GM19043 (cell line): ENCODE data around the gene TINAG.

Experiments used
- ATAC-seq: cut with Tn5 transposase; IDR thresholded peaks from one replicate; pipeline ENCODE4 v1.9.1; 2021; ENCODE audit warnings: low read depth; ENCODE audit not compliant: unreplicated experiment

The TINAG gene, protein sequence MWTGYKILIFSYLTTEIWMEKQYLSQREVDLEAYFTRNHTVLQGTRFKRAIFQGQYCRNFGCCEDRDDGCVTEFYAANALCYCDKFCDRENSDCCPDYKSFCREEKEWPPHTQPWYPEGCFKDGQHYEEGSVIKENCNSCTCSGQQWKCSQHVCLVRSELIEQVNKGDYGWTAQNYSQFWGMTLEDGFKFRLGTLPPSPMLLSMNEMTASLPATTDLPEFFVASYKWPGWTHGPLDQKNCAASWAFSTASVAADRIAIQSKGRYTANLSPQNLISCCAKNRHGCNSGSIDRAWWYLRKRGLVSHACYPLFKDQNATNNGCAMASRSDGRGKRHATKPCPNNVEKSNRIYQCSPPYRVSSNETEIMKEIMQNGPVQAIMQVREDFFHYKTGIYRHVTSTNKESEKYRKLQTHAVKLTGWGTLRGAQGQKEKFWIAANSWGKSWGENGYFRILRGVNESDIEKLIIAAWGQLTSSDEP

DNA sequence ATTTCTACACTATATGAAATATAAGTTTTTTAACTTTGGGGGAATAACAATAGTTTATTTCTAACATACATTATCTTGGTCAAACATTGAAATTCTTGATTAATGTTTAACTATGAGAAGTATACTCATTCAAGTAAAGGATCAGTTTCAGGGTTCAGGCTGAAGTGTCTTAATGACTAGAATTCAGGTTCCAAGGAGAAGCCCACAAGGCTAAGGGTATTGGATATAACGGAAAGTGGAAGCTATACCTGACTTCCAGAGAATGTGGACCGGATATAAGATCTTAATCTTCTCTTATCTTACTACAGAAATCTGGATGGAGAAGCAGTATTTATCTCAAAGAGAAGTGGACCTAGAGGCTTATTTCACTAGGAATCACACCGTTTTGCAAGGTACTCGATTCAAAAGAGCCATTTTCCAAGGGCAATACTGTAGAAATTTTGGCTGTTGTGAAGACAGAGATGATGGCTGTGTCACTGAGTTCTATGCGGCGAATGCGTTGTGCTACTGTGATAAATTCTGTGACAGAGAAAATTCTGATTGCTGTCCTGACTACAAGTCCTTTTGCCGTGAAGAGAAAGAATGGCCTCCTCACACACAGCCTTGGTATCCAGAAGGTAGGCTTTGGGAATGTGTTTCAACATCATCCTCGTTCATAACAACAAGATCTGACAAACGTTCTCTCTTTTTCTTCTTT lies at the start of gene TINAG:
TSS of gene TINAG (plus strand) at position 153 of the 697 bp plus-strand sequence. CDS start at position 263, 110 bp downstream.
- ATAC-seq = peak; percentile 38

DNA sequence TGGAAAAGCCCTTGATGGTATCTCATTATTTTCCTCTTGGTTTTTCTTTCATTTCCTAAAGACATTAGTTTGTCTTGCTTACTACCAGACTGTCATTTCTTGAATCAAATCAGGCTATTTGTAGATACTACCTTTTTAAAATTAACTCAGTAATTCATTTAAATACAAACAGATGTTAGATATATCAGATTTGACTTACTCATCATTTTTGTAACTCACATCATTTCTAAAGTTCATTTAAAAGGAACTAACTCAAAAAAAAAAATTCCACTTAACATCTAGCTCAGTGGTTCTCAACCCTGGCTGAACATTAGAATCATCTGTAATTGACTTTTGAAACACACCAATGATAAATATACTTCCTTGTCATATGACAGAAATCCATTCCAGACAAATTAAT lies 48.2 kb upstream of the TINAG start:
- ATAC-seq = no peak

DNA sequence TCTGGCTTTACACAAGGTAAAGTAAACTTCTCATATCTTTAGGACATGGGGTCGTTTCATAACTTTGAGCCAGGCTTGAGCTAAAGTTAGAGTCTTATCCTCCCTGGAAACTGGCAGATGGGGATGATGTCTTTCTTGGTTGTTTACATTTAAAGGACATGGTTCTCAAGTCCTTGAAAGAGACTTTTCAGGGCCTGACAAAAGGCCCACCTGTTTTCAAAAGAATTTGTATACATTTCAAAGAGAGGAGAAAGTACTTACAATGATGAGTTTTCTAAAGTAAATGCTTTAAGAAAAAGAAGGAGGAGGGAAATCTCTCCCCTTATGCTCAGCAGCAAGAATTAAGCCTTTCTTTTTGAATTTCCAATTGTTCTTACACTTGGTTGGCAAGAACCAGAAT lies 45.7 kb upstream of the TINAG start:
- no peak for ATAC-seq

DNA sequence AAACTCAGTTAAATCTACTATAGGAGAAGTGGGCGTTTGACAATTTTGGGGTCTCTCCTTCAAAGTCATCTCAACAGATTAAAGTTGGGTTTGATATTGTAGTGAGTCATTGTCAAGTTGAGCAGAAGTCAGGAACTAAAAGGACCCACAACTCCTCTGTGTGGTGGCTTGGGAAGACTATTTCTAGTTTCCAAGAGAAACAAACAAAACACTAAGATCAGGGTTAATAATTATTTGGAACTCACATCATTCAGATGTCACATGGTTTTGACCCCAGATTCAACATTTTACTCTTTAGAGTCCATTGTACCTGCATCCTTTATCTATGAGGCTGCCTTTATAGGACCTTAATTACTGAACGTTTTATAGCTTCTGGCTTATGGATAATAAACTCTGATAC lies 45.3 kb upstream of the TINAG start:
- no peak for ATAC-seq

DNA sequence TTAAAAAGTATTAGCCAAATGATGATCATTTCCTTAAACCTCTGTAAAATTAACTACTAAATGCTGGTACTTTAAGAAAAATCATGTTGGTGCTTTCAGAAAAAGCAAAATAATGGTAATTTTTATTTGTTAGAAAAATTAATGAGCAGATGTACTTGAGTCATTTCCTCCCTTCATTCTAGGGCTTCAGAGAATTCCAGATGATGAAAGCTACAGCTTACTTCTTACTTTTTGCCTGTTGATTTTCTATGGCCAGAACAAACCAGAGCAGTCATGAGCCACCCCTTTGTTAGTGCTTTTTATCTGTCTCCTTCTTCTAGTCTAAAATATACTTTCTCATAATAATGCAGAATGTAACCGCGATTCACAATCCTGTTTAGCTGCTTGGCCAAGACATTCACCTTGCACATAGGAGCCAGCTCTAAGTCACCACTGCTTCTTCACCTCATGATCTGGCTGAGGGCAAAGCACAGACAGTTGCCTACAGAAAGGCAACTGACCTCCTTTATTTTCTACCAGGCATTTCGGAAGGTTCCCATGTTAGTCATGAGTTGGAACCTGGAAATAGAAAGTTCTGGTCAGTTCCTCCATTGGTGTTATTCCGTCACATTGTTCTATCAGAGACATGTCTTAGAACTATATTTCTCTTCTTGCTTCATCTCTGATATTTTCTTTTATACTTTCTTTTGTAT lies 43.5 kb upstream of the TINAG start:
- ATAC-seq = no peak

DNA sequence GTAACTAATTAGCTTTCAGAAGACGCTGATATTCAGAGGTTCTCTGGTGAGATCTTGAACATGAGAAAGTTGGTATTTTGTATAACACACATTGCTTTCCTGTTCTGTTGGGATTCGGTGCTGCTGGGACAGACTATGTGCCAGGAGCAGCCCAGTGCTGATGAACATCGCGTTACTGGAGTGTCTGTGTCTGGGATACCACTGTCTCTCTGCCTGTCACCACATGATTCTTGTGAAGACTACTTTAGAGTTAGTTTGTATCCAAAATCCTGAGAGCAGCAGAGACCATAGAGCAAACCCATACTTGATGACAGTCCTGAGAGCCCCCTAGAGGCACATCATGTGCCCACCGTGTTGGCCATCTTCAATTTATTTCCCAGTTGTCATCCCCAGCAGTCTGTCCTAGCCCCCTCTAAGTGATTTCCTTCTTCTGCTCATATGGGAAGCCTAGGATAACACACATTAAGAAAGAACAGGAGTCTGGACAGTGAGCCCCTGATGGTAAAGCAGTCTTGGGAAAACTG lies 41.8 kb upstream of the TINAG start:
- ATAC-seq = no peak

DNA sequence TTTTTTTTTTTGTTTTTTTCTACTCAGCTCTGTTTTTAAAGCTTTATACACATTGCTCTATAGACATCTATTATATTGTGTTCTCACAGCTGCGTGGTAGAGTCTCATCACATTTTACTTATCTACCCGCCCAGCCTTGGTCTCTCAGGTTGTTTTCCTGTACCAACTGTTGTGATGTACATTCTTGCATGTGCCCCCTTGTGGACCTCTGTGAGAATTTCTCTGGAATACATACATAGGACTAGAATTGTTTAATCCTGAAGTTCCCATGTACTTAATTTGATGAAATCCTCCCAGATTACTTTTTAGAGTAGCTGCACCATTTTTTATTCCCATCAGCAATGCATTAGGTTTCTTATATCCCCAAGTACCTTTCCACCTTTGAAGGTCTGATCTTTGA lies 40.4 kb upstream of the TINAG start:
- ATAC-seq = no peak

DNA sequence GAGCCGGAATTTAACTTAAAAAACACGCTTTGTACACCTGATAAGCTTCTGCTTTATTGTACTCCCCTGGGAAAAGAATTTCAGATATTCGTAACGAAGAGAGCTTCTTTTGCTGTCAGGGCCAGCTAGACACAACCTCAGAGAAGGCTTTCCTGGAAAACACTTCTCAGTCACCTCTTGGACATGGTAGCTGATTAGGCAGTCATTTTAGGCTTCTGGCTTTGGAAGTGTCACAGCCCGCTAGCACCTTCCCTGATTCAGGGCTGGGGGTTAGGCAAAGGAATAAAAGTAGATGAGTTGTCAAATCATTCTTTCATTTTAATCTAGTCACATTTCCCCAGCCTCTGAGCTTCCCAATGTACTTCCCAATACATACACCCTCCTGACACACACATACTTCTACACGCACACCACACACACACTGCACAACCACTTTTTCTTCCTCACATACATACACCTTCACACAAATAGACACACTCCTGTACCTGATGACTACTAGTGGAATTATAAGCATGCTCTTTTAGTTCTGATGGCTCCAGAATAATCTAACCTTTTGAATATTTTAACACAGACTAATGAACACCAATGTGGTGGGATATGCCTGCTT lies 34.9 kb upstream of the TINAG start:
- no peak for ATAC-seq

DNA sequence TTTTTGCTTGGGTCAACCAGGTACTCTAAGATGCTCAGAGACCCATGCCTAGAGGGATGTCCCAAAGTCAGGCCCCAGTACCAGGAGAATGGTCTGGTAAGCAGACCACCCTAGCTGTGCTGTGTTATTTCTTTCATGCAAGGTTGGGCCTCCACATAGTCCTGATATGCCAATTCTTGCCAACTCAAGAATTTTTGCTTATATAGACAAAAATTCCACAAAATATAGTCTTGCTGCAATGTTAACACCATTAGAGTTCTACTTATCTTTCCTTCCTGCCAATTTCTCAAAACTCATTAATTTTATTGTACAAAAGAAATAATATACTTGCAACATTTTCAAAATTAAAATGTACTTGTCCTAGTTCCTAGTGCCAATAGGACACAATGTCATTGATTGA lies 33.9 kb upstream of the TINAG start:
- no peak for ATAC-seq

DNA sequence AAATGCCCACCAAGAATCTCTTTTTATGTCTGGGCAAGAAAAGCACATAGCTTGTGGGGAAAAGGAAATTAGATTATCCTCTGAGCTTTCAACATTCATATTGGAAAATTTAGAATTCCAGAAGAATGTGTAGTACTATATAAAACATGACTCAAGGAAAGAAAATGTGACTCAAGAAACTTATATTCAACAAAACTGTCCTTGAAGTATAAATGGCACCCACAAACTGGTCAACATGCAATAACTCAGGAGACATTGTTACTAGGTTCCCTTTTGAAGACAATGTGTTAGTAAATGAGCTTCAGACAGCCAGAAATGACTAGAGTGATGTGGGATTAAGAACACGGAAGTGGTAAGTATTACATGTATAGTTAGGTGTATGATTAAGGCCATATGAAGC lies 26.1 kb upstream of the TINAG start:
- ATAC-seq = no peak

DNA sequence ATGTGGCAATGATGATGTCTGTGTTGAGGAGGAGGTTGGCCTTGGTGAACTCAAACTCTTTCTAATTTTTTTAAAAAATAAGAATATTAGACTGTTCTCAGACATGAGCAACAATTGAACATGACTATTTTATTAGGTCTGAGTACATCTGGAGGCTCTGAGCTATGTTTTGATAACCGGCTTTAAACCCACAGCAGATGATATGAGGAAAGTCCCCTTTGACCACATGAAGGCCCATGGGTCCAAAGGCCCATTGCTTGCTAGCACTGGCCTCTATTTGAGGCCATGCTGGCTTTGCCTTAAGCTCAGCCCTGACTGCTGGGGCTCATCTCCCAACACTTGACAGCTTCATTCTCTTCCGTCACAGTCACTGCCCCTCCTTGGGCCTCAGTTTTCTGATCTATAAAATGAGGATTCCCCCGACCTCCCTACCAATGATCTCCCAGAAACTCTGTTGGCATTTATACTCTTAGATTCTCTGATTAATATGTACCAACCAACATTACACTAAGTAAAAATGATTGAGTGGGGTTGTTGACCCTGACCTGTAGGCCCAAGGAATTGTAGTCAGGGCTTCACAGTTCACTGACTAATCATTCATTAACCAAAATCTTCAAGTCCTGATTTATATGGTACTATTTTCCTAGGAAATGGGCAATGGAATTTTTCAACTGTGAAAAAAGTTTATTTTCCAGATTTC lies 23.9 kb upstream of the TINAG start:
- ATAC-seq = no peak

DNA sequence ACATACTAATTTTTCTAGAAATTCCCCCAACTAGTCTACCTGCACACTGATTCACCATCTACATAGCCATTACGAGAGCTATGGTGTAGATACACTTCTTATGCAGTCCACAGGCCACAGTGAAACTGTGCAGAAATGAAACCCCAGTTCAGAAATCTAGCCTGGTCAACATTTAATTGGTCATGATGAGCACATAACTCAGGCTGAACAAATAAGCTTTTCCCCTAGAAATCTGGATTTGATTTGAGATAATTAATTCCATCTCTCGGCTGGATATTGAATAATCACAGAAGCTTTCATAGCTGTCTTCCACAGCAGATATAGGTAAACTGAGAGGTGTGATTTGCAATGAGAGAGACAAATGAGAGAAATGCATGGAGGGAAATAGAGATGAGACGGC lies 22.6 kb upstream of the TINAG start:
- no peak for ATAC-seq

DNA sequence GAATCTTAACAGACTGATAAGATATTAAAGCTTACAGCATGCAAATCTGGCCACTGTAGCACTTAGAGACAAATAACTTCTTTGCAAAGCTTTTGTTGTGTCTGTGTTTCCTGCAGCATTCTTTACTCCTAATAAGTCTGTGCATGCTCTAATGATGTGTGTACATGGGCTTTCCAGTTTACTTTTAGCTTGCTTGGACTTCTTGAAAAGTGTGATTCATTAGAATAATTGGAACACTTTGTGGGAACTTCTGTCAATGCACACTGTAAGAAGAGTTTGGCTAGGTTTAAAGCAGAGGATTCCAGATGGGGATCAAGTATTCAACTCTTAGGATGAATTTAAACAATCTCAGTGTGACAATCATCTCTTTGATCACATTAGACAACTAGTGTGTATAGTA lies 22.1 kb upstream of the TINAG start:
- no peak for ATAC-seq

DNA sequence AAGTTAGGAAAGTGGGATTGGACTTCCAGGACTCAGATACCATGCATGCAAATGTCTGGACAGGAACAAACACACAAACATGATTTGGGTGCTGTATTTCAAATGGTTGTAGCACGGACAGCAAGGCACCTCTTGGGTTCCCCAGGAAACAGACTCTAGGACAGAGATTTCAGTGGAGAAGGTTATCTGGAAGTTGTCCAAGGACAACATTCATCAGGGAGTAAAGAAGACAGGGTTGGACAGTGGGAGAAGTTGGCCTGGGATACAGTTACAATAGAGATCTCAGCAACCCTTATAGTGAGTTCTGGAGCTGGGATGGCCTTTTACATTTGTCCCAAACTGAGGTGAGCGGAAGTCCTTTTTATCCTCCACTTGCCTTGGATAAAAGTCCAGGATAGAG lies 19.8 kb upstream of the TINAG start:
- no peak for ATAC-seq

DNA sequence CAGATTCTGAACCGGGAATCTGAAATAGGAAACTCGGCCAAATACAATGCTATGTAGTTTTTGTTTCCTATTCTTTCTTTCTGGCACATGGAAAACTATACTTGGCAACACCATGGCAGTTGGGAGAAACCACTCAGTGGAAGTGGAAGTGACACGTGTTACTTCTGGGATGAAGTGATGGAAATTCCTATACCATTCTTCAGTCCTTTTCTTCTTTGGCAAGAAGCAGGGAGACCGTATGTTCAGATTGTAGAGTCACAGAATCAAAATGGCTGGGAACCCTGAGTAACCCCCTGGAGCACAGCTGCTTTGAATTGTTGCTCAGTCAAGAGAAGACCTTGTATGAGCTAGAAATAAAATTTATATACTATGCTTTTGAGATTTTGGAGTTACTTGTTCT lies 18.8 kb upstream of the TINAG start:
- ATAC-seq = no peak

DNA sequence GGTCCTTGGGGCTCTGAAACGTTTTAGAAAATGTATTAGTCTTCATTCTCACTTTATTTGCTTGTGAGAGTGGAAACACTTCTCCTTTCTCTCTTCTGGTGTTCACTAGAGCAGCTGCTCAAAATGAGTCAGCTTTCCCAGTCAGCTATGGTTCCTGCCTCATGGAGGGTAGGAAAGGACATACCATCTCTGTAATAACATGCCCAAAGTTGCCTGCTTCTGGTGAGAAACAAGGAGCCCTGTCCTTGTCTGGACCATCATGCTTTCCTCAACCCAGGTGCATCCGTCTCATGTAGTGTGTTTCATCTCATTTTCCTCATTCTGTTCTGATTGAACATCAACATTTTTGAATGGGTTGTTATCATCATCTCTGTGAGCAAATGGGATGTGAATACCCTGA lies 17.1 kb upstream of the TINAG start:
- ATAC-seq = peak; percentile 51

DNA sequence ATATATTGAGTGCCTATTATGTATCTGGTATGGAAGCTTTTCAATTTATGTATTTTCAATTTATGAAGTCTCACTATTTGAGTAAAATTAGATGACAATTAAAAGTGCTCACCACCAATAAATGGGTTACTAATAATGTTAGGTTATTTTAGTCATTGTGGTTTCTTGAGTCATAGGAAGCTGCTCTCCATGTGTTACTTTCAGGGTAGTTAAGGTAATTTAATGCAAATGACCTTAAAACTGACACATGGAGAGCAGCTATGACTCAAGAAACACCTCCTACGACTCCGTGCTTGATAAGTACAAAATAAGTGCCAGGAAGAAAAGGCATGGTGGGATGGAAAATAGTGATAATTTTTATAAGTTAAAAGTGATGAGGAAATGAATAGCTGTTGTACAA lies 16.5 kb upstream of the TINAG start:
- peak; percentile 94 for ATAC-seq

DNA sequence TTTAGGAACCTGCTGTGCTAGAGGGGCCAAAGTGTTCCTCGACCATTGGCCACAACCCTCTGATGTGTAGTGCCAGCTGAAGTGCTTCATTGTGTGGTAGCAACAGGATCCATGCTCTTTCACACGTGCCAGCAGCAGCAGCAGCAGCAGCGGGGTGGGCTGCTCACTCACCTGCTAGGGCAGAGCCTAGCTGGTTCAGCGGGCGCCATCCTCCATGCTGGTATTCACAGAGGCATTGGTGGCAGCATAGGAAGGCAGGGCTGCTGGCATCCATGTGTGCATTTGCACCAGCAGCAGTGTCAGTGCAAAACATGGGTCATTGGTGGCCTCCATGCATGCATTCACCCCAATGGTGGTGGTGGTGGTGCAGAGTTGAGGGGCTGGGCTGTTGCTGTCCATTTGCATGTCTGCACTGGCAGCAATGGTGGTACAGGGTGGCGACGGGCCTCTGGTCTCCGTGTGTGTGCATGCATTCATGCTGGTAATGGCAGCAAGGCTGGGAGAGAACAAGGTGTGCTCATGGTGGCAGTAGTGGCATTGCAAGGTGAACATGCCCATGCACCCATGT lies 13.2 kb upstream of the TINAG start:
- no peak for ATAC-seq

DNA sequence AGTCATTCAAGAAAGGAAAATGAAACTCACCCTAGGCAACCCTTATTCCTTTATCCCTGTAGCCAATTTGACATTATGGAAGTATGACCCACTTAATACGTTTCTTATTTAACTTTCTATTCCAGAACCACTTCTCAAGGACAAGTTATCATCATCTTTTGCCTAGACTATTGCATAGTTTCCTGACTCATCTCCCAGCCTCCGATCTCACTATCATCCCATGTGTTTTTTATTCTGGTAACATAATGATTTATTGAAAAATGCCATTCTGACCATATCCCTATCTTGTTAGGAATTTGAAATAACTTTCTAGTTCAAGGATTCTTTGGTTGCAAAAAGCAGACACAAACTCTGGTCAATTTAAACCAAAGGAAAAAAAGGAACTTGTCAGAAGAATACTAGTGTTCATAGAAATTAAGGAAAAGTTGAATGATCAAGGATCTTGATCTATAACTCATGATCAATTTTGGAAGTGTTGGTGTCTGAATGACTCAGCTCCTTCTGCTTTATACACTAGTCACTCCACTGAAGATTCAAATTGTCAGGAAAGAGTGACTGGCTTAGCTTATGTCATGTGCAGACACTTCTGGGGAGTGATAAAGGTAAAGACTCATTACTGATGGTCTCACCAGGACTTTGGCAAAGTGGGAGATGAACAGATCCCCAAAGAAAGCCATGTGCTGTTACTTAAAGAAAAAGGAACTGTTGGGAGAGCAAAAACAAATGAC lies 8.5 kb upstream of the TINAG start:
- no peak for ATAC-seq
